CD4-positive, alpha-beta T cell (primary cell): ENCODE measurements around the gene LYZL2. TPM values are rescaled to one million over a fixed set of nuclear protein-coding genes. Genes with fewer than 3 reads are reported as not detected.
"Not testable (repeated sequence)": the region's sequence is repeated elsewhere in the genome, so short reads cannot be mapped to it uniquely, and the experiment has no call there.

Experiments
- ATAC-seq: fragments of 200-7000 bp; cut with Tn5 transposase; one replicate; pipeline ENCODE4 v1.10.0; 2022; ENCODE audit warnings: mild to moderate bottlenecking; ENCODE audit not compliant: poor library complexity
- CTCF ChIA-PET: fragments of 350-600 bp; sonication (Branson Sonifier 250); formaldehyde crosslinking; loops from one replicate; lab custom pipeline; 2021; ENCODE audit warnings: antibody characterized with exemption, inconsistent platforms; lab: Charles Lee
- POLR2A ChIA-PET: fragments of 350-600 bp; sonication (Branson Sonifier 250); formaldehyde crosslinking; loops from one replicate; lab custom pipeline; 2021; ENCODE audit warnings: antibody characterized with exemption, inconsistent platforms; lab: Charles Lee
- DNase-seq, 14 experiments: peaks; one replicate each; pipeline ENCODE4 v3.0.0-alpha.2; 2013 to 2020; ENCODE audit warnings: mixed read lengths in 2 of 14
- H3K27ac ChIP-seq, 2 donors: one replicate each; pipeline versions ENCODE4 v1.5.1 to v1.7.0; 2013; ENCODE audit warnings: low read length in 2 of 2, low read depth in 1 of 2, mild to moderate bottlenecking in 1 of 2
- H3K27me3 ChIP-seq, 2 experiments: 1 replicate in 1 of 2; 2 replicates in 1 of 2; pipeline versions ENCODE4 v1.6.1 to v1.7.0; 2013; ENCODE audit warnings: low read length in 2 of 2, control low read depth in 1 of 2, mild to moderate bottlenecking in 1 of 2, moderate library complexity in 1 of 2; ENCODE audit not compliant: insufficient read depth in 2 of 2, control insufficient read depth in 1 of 2
- H3K36me3 ChIP-seq: one replicate; pipeline ENCODE4 v1.6.1; 2013; ENCODE audit warnings: low read length, control low read depth; ENCODE audit not compliant: insufficient read depth
- H3K4me1 ChIP-seq: one replicate; pipeline ENCODE4 v1.6.1; 2013; ENCODE audit warnings: low read length, control low read depth; ENCODE audit not compliant: insufficient read depth
- H3K4me3 ChIP-seq: one replicate; pipeline ENCODE4 v1.5.1; 2013; ENCODE audit warnings: mild to moderate bottlenecking, low read length, moderate library complexity
- H3K9me3 ChIP-seq, 2 experiments: 1 replicate in 1 of 2; 2 replicates in 1 of 2; pipeline versions ENCODE4 v1.6.1 to v1.7.0; 2013; ENCODE audit warnings: low read length in 2 of 2, mild to moderate bottlenecking in 2 of 2, control low read depth in 1 of 2, moderate library complexity in 1 of 2; ENCODE audit not compliant: control insufficient read depth in 1 of 2, insufficient read depth in 1 of 2
- H3K27ac Mint-ChIP-seq: one replicate; pipeline ENCODE4 v1.8.0; 2020; ENCODE audit warnings: mixed read lengths
- H3K27me3 Mint-ChIP-seq: one replicate; pipeline ENCODE4 v1.8.0; 2021; ENCODE audit warnings: mixed read lengths
- H3K36me3 Mint-ChIP-seq: one replicate; pipeline ENCODE4 v1.8.0; 2021; ENCODE audit warnings: low read depth, mixed read lengths
- H3K4me1 Mint-ChIP-seq: one replicate; pipeline ENCODE4 v1.8.0; 2021; ENCODE audit warnings: low read depth, mixed read lengths
- H3K4me3 Mint-ChIP-seq: one replicate; pipeline ENCODE4 v1.8.0; 2020; ENCODE audit warnings: mild to moderate bottlenecking, mixed read lengths
- H3K9me3 Mint-ChIP-seq: one replicate; pipeline ENCODE4 v1.8.0; 2020; ENCODE audit warnings: mixed read lengths
- CTCF ChIP-seq: fragments of 200-600 bp; IDR thresholded peaks from one replicate; pipeline ENCODE4 v1.8.0; 2022; ENCODE audit warnings: antibody characterized with exemption, mild to moderate bottlenecking
- intact Hi-C, 2 experiments: fragments of 100-400 bp; cut with DNase I in 1 of 2; cut with micrococcal nuclease in 1 of 2; formaldehyde crosslinking; loops; one replicate each; pipeline versions ENCODE4 v1.15.1 to v1.9.0; 2023 to 2025; cut with DNase I, micrococcal nuclease
- total RNA-seq, 174 experiments: library from RNA in 2 of 174; stranded (reverse) in 2 of 174; gene quantifications; one replicate each; pipeline ENCODE4 v1.2.3 and lab custom pipeline; 2021 to 2026

The LYZL2 gene
- total RNA-seq, 2 experiments from 2014 or later = not detected

- Mint-ChIP-seq H3K27me3 (no peaks in the 10 kb centered on the region), H3K27ac (no peak overlapping the region), H3K4me3 (no peak overlapping the region), H3K4me1 (no peaks in the 10 kb centered on the region), H3K9me3 (no peaks in the 10 kb centered on the region), H3K36me3 (no peaks in the 10 kb centered on the region)
- no peaks in the 10 kb centered on the region for H3K36me3 ChIP-seq
- no peak for DNase-seq
- H3K4me3 ChIP-seq = no peak overlapping the region
- intact Hi-C loops = no loop called here
- ATAC-seq = no peak
- TF ChIP-seq CTCF = no peak
- ChIA-PET POLR2A (no interaction called here), CTCF (no interaction called here)
- H3K4me1 ChIP-seq = no peaks in the 10 kb centered on the region
- no peaks in the 10 kb centered on the region for H3K9me3 ChIP-seq
- H3K27me3 ChIP-seq = no peaks in the 10 kb centered on the region
- H3K27ac ChIP-seq = no peak overlapping the region
These were observed 31.3 kb downstream of the LYZL2 start for GRCh38 chr10:30598105-30598776.

GRCh38 chr10:30597433-30597824 is 32.1 kb downstream of the LYZL2 start:
- H3K36me3 Mint-ChIP-seq, H3K4me3 ChIP-seq, H3K4me1 ChIP-seq, H3K9me3 Mint-ChIP-seq, H3K27ac ChIP-seq, POLR2A ChIA-PET, CTCF ChIA-PET, H3K27ac Mint-ChIP-seq, H3K27me3 Mint-ChIP-seq, H3K4me3 Mint-ChIP-seq, H3K9me3 ChIP-seq, ATAC-seq, H3K36me3 ChIP-seq, intact Hi-C loops, DNase-seq, H3K4me1 Mint-ChIP-seq, H3K27me3 ChIP-seq: not testable (repeated sequence)

DNA sequence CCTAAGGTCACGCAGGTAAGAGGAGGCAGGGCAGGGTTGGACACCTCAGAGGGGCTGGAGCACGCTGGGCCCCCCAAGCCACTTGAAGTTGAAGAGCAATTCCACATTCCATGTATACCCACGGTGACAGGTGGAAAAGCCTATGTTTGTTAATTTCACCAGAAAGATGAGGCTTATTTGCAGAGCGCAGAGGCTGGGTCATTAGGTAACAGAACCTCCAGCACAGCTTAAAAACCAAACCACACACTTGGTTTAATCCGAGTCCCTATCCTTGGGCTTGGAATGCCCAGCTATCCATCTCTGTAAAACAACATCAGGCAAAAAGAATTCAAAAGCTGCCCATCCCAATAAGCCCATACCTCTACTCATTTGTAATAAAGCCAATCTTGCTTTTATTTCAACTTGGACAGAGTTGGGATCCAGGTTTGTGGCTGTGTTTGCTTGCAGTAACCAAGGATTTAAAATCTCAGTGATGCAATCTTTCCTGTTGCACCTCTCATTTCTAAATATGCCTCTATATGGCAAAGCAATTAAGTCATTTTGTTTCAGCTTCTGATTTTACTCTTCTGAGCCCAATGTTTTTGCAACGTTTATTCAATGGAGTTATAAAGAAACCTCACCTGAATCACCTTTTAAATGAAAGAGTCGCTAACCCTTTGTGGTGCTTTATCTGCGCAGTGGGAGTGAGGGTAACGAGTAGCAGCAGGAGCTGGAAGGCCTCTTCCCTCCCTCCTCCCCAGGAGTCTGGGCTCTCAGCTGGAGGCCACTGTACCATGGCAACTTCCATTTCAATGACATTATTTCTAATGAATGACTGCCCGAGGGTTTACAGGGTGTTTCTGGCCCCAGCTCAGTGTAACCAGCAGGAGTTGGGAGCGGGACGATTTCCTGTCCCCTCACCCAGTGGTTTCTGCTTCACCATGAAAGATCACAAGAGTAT is 32.8 kb downstream of the LYZL2 start:
- CTCF ChIA-PET, intact Hi-C loops, H3K9me3 ChIP-seq, H3K36me3 ChIP-seq, H3K4me3 Mint-ChIP-seq, H3K36me3 Mint-ChIP-seq, POLR2A ChIA-PET, H3K4me1 ChIP-seq, H3K27me3 Mint-ChIP-seq, H3K9me3 Mint-ChIP-seq, ATAC-seq, H3K4me3 ChIP-seq, H3K27ac ChIP-seq, H3K4me1 Mint-ChIP-seq, DNase-seq, H3K27me3 ChIP-seq, H3K27ac Mint-ChIP-seq: not testable (repeated sequence)

- no peak for TF ChIP-seq CTCF
- H3K36me3 ChIP-seq = no peaks in the 10 kb centered on the region
- no peaks in the 10 kb centered on the region for H3K4me1 ChIP-seq
- Mint-ChIP-seq H3K27ac (no peak overlapping the region), H3K4me1 (no peaks in the 10 kb centered on the region), H3K27me3 (no peaks in the 10 kb centered on the region), H3K9me3 (no peaks in the 10 kb centered on the region), H3K36me3 (no peaks in the 10 kb centered on the region), H3K4me3 (no peak overlapping the region)
- no peaks in the 10 kb centered on the region for H3K9me3 ChIP-seq
- H3K4me3 ChIP-seq = no peak overlapping the region
- ATAC-seq (no peak), DNase-seq (no peak)
- no peak overlapping the region for H3K27ac ChIP-seq
- ChIA-PET CTCF (no interaction called here), POLR2A (no interaction called here)
- intact Hi-C loops = no loop called here
- no peaks in the 10 kb centered on the region for H3K27me3 ChIP-seq
These were observed 33.5 kb downstream of the LYZL2 start for GRCh38 chr10:30596013-30596412.
